Hematopoietic multipotent progenitor cell treated with erythropoietin and hydrocortisone succinate and interleukin-3 and kit ligand, for 6 days (in vitro differentiated cells): ENCODE measurements around the gene SALL1.

Experiments
- DNase-seq: peaks from one replicate; pipeline ENCODE4 v3.0.0-alpha.2; 2015

Gene SALL1

DNA sequence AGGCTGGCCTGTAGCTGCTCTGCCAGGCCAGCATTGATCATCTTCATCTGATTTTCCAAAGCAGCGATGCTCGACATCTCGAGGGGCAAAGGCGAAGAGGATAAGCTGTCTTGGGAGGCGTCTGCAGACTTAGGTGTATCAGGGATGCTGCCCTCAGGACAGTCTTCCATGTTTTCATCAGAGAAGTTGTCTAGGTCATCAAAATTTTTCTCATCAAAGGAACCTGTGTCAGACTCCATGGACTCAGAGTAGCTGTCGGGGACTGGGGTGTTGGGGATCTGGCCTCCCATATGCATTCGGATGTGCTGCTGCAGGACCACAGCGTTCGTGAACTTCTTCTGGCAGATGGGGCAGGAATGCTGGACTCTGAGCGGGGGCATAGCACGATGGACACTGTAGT is 11.5 kb downstream of the SALL1 start:
- DNase-seq, result no peak

DNA sequence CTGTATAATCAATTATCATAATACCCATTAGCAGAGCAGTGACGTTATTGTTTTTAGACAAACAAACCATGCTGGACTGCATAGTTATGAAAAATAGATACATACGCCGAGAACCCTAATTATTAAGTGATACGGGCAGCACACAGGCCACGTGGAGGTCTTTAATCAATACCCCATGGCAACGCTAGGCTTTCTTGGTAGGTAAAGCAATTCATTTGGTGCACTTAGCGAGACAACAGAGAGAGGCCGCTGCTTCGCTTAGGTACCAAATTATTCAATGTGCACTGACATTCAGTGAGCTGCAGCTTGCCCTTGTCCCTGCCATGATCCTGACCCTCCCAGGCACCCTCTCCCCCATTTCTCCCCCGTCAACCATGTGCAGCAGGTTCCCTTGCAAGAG is 12.9 kb downstream of the SALL1 start:
- DNase-seq, result no peak

GRCh38 chr16:51137097-51137496 is 14.0 kb downstream of the SALL1 start:
- no peak for DNase-seq

DNA sequence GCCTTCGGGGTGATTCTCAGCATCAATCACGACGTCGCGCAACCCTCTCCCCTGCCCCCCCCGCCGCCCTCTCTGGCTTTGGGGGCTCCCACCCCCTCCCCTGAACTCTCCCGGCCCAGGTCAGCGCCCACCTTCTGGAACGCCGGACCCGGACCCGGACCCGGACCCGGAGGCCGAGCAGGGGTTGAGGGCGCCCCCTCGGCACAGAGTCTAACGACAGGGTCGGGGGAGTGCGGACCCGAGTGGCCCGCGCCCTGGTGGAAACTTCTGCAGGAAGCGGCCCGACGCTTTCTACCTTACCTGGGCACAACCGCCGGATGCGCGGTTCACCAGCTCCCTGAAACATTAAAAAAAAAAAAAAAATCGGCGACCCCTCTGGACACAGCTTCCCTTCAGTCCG is 16.2 kb downstream of the SALL1 start:
- no peak for DNase-seq

DNA sequence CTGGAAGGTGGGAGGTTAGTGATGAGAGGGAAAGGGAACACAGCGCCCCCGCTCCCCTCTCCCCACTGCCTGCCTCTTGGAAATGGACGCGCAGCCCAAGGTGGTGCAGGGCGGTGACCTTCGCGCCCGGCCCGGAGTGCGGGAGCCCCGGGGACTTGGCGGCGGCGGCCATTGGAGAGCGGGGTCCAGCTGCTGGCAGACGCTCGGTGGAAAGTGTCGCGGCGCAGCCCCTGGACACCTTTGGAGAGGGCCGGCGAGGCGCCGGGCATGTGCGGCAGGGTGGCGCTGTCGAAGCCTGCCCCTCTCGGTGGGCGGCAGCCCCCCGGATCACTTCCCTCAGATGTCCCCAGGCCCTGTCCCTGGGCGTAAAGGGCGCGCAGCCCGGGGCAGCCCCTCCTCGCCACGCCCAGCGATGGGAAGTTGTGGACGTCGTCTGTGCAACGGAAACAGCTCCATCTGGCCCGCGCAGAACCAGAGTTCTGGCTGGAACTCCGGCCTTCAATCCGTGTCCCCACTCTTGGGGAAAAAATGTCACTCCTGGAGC is 16.7 kb downstream of the SALL1 start:
- DNase-seq, result no peak

DNA sequence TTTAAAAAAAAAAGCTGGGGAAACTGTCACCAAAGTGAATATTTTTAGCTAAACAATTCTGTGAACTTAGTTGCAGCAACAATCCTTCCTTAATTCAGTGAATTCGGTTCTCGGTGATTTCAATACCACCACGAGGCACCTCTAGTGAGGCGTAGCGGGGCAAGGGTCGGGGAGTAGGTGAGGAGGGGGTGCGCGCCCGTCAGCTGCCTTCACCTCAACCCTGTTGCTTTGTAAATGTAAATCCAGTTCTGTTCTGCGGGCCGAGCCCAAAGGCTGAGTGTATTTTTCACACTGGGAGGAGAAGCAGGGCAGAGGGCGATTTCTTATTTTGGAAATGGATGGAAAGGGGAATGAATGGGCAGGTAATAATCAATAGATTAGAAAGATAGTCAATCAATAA is 17.4 kb downstream of the SALL1 start:
- DNase-seq, result no peak

DNA sequence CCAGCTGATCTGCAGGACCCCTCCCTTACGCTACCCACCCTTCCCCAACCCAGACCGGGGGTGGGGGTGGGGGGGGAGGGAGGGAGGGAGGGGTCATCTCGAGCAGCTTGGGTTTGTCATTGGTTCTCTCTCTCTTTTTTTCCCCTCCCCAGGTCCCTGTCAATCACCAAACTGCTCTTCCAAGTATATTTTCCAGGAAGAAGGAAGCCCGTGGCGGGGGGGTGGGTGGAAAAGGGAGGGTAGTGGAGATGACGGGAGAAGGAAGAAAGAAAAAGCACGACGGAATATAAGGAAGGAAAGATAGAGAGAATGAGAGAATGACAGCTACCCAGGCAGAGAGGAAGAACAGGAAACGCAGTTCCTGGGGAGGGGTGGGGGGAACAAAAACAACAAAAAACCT is 17.9 kb downstream of the SALL1 start:
- no peak for DNase-seq

GRCh38 chr16:51132490-51133115 is 18.5 kb downstream of the SALL1 start:
- no peak for DNase-seq

DNA sequence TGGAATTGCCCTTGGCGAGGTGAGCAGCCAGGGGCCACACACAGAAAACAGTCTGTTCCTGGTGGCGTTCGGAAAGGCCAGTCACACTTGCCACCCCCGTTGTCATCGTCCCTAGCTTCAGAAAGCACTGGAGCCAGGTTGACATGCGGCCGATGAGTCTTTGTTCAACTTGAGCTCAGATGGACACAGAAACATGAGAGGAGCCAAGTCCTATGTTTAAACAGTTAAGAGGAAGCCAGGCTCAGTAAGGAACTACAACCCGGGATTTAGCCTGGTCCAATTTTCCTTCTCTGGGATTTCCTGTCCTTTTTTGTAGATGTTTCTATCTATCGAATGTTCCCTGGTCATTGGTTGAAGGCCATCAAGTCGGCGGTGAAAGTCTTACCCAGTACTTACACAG is 19.5 kb downstream of the SALL1 start:
- no peak for DNase-seq

- DNase-seq, result no peak
These were observed 22.0 kb downstream of the SALL1 start for GRCh38 chr16:51129105-51129504.

DNA sequence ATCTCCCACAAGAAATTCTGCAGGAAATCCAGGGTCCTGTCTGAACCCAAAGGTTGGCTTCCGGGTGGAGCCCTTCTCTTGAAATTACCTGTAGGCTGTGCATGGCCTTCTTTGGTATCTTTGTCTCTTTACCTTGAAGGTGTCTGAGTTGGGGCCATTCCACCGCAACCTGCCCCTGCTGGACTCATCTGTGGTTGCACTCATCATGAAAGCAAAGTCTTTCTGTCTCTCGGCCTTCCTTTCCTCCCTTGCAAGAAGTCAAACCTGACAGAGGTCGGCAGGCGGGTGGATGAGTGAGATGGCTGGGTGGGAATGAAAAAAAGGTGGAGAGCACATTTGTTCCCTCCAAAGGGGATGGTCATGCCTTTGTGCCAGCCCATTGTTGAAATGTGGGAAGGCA is 25.1 kb downstream of the SALL1 start:
- no peak for DNase-seq

- DNase-seq, result no peak
These were observed 26.2 kb downstream of the SALL1 start for GRCh38 chr16:51124896-51125295.

DNA sequence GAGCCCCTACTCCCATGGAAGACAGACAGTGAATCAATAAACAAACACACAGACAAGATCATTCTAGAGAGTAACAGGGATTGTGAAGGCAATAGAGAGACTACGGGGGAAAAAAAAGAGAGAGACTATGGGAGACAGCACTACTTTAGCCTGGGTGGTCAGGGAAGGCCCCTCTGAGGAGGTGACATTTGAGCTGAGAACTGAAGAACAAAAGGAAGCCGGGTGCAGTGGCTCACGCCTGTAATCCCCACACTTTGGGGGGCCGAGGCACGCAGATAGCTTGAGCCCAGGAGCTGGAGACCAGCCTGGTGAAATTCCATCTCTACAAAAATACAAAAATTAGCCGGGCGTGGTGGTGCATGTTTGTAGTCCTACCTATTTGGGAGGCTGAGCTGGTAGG is 29.2 kb downstream of the SALL1 start:
- DNase-seq, result no peak

DNA sequence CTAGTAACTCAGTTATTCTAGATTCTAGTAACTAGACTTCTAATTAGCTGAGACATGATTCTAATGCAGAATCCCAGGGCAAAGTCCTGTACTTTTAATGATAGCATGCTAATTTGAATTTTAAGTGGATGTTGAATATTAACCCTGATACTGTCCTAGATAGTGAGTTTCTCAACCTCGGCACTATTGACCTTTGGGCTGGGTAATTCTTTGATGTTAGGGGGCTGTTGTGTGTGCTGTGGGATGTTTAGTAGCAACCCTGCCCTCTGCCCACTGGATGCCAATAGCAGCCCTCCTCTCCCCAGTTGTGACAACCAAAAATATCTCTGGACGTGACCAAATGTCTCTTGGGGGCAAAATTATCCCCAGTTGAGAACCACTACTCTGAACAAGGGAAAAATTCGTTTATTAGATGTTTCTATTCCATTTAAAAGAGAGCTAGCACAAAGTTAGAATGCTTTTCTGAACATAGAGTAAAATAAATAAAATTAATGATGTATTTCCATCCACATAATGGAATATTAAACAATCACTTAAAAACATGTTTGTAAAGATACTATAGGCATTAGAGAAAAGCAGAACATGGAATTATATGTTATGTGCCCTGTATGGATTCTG is 30.2 kb downstream of the SALL1 start:
- DNase-seq, result no peak

DNA sequence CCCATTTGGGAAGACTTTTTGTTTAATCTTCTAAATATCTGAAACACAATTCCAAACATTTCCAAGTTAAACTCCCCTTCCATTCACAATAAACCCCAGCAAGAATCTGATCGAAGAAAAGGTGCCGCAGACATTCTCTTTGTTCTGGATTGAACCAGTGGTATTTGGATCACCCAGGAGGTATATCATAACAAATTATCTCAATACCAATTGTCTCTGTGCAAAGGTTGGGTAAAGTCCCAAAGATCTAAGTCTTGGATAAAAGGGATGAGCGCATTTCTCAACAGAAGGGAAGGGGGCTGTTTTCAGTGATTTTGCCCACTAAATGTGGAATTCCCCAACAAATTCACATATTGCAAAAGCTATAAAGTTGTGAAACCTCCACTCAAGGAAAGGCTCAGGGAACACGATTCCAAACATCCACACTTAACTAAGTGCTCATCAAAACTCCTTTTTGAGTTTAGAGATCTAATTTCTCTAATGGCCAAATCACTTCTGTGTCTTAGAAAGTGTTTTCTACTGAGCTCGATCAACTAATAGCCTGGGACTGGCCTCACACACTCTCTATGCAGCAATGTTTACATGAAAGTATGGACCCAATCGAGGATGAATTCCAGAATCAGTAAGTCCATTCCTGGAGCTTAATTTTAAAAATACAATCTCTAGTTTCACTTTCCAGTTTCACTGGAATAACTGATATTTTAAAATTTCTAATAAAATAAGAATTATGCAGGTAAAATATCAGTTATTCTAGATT is 30.9 kb downstream of the SALL1 start:
- no peak for DNase-seq

GRCh38 chr16:51119556-51119955 is 31.5 kb downstream of the SALL1 start:
- no peak for DNase-seq

GRCh38 chr16:51116353-51116752 is 34.7 kb downstream of the SALL1 start:
- DNase-seq, result no peak

GRCh38 chr16:51114382-51114781 is 36.7 kb downstream of the SALL1 start:
- DNase-seq, result no peak

- no peak for DNase-seq
These were observed 37.6 kb downstream of the SALL1 start for GRCh38 chr16:51113236-51114125.

- DNase-seq, result no peak
These were observed 38.7 kb downstream of the SALL1 start for GRCh38 chr16:51112323-51112722.

DNA sequence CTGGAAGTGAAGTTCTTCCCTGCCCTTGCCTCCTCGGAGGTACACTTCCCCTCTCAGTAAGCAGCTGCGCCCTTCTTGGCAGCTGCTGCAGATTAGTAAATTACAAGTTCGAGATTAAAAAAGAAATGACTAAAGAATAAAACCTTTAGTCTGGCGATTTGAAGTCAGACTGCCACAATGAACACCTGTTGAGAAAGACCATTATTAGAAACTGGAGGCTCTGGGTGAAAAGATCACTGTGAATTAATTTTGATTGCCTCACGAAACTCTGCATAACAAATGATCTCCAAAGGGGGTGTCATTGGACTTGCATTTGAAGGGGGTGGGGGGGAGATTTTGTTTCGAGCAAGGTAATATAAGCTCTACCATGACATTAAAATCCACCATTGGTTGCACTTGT is 39.3 kb downstream of the SALL1 start:
- no peak for DNase-seq

DNA sequence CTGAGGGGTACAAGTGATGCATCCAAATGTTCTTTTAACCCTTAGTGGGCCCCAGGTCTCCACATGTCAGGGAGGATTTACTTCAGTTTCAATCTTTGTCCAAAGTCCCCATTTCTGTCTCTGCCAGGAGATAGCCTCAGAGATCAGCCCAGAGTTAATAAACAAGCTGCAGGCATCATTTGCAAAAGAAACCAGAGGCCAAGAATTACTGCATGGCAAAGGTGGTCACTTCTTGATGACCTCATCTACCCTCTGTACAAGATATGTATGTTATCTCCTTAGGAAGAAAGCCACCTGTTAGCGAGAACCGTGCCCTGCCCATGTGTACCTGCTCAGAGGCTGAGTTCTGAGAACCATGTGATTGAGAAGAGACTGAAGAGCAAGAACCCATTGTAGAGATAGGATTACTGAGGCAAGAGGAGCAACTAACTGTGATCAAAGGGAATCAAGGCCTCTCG is 40.3 kb downstream of the SALL1 start:
- no peak for DNase-seq

DNA sequence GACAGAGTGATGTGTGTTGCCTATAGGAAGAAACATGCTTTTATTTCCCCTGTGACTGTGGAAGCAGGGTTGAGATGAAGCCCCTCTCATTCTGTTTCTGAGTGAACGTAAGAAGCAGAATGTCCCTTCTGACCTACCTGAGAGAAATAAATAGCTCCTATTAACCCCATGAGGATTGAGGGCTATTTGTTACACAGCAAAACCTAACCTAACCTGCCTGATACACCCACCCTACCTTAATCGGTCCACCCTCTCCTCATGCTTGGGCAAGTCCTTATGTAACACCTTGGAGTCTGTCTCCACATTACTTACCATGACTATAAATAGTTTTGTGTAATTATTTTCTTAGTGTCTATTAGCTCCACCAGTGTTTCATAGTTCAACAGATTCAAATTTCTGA is 41.9 kb downstream of the SALL1 start:
- DNase-seq, result no peak
